Ishikawa (cell line): ENCODE results near the gene TCFL5.

Experiments
- CEBPB ChIP-seq: IDR thresholded peaks from 2 replicates; pipeline ENCODE4 v1.6.1; 2012
- CREB1 ChIP-seq: IDR thresholded peaks from 2 replicates; pipeline ENCODE4 v1.6.1; 2012; ENCODE audit warnings: low read depth
- EGR1 ChIP-seq: IDR thresholded peaks from 2 replicates; pipeline ENCODE4 v1.6.1; 2012
- EP300 ChIP-seq: IDR thresholded peaks from 2 replicates; pipeline ENCODE4 v1.6.1; 2012; ENCODE audit warnings: borderline replicate concordance
- FOXM1 ChIP-seq: IDR thresholded peaks from 2 replicates; pipeline ENCODE4 v1.6.1; 2012; ENCODE audit warnings: low read depth, borderline replicate concordance
- NFIC ChIP-seq: IDR thresholded peaks from 2 replicates; pipeline ENCODE4 v1.6.1; 2012
- RAD21 ChIP-seq: IDR thresholded peaks from 2 replicates; pipeline ENCODE4 v1.6.1; 2012; ENCODE audit warnings: low read depth
- TAF1 ChIP-seq: IDR thresholded peaks from 2 replicates; pipeline ENCODE4 v1.6.1; 2012; ENCODE audit warnings: low read depth, mild to moderate bottlenecking
- TCF12 ChIP-seq: IDR thresholded peaks from 2 replicates; pipeline ENCODE4 v1.6.1; 2012; ENCODE audit warnings: low read depth
- TEAD4 ChIP-seq: IDR thresholded peaks from 2 replicates; pipeline ENCODE4 v1.6.1; 2012
- YY1 ChIP-seq: IDR thresholded peaks from 2 replicates; pipeline ENCODE4 v1.6.1; 2012; ENCODE audit warnings: low read depth
- TF ChIP-seq, protein P1 (sequence below): IDR thresholded peaks from 2 replicates; pipeline ENCODE4 v1.6.1; 2012; ENCODE audit warnings: low read depth, mild to moderate bottlenecking
- TF ChIP-seq, protein P2 (sequence below): IDR thresholded peaks from 2 replicates; pipeline ENCODE4 v1.6.1; 2012
- TF ChIP-seq, protein P3 (sequence below): IDR thresholded peaks from 2 replicates; pipeline ENCODE4 v1.6.1; 2012

DNA sequence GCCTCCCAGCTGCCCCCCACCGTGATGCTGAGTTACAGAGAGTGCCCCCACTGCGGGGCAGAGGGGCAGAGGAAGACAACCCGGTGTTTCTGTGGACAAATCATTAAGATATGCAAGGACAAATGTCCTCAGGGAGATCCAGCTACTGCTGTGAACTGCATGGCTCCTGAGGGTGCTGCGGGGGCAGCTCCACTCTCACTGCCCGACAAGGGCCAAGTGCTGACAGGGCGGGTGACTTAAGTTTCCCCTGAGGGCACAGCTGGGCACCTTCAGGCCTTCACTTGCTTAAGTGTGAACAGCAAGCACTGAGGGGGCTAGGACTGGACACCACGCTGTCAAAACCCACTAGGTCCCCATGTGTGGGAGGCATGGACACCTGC is 26.2 kb upstream of the TCFL5 start:
- TF ChIP-seq RAD21 (no peak), FOXM1 (no peak), TAF1 (no peak), CEBPB (no peak), YY1 (no peak), EP300 (no peak), TEAD4 (no peak), EGR1 (no peak), NFIC (no peak), CREB1 (no peak), TCF12 (no peak)
- TF ChIP-seq, protein P1, sequence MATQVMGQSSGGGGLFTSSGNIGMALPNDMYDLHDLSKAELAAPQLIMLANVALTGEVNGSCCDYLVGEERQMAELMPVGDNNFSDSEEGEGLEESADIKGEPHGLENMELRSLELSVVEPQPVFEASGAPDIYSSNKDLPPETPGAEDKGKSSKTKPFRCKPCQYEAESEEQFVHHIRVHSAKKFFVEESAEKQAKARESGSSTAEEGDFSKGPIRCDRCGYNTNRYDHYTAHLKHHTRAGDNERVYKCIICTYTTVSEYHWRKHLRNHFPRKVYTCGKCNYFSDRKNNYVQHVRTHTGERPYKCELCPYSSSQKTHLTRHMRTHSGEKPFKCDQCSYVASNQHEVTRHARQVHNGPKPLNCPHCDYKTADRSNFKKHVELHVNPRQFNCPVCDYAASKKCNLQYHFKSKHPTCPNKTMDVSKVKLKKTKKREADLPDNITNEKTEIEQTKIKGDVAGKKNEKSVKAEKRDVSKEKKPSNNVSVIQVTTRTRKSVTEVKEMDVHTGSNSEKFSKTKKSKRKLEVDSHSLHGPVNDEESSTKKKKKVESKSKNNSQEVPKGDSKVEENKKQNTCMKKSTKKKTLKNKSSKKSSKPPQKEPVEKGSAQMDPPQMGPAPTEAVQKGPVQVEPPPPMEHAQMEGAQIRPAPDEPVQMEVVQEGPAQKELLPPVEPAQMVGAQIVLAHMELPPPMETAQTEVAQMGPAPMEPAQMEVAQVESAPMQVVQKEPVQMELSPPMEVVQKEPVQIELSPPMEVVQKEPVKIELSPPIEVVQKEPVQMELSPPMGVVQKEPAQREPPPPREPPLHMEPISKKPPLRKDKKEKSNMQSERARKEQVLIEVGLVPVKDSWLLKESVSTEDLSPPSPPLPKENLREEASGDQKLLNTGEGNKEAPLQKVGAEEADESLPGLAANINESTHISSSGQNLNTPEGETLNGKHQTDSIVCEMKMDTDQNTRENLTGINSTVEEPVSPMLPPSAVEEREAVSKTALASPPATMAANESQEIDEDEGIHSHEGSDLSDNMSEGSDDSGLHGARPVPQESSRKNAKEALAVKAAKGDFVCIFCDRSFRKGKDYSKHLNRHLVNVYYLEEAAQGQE: no peak
- TF ChIP-seq, protein P2, sequence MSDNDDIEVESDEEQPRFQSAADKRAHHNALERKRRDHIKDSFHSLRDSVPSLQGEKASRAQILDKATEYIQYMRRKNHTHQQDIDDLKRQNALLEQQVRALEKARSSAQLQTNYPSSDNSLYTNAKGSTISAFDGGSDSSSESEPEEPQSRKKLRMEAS: no peak
- TF ChIP-seq, protein P3, sequence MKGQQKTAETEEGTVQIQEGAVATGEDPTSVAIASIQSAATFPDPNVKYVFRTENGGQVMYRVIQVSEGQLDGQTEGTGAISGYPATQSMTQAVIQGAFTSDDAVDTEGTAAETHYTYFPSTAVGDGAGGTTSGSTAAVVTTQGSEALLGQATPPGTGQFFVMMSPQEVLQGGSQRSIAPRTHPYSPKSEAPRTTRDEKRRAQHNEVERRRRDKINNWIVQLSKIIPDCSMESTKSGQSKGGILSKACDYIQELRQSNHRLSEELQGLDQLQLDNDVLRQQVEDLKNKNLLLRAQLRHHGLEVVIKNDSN: no peak
